Right renal cortex interstitium (tissue), 3 donors: ENCODE results near the gene ZNF175. TPM values are rescaled to one million over a fixed set of nuclear protein-coding genes. Genes with fewer than 3 reads are reported as not detected.
A peak's percentile ranks its signal among the peaks of the same experiment; 100 is the strongest.

ENCODE experiments used
- DNase-seq, 3 donors: peaks; one replicate each; pipeline ENCODE4 v3.0.0-alpha.2; 2013; ENCODE audit warnings: low read depth in 3 of 3, low spot score in 2 of 3
- polyA plus RNA-seq, 3 donors: library from polyadenylated mRNA; unstranded; fragments of 120-200 nt; gene quantifications; one replicate each; pipeline ENCODE4 v1.2.1, GENCODE V29; 2013; ENCODE audit not compliant: insufficient read length in 3 of 3

The ZNF175 gene
- polyA plus RNA-seq, 3 donors = 16.4 to 19.7 (median 16.8) TPM

DNA sequence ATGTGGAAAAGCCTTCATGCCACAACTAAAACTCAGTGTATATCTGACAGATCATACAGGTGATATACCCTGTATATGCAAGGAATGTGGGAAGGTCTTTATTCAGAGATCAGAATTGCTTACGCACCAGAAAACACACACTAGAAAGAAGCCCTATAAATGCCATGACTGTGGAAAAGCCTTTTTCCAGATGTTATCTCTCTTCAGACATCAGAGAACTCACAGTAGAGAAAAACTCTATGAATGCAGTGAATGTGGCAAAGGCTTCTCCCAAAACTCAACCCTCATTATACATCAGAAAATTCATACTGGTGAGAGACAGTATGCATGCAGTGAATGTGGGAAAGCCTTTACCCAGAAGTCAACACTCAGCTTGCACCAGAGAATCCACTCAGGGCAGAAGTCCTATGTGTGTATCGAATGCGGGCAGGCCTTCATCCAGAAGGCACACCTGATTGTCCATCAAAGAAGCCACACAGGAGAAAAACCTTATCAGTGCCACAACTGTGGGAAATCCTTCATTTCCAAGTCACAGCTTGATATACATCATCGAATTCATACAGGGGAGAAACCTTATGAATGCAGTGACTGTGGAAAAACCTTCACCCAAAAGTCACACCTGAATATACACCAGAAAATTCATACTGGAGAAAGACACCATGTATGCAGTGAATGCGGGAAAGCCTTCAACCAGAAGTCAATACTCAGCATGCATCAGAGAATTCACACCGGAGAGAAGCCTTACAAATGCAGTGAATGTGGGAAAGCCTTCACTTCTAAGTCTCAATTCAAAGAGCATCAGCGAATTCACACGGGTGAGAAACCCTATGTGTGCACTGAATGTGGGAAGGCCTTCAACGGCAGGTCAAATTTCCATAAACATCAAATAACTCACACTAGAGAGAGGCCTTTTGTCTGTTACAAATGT is 16.4 kb downstream of the ZNF175 start:
- no peak for DNase-seq

DNA sequence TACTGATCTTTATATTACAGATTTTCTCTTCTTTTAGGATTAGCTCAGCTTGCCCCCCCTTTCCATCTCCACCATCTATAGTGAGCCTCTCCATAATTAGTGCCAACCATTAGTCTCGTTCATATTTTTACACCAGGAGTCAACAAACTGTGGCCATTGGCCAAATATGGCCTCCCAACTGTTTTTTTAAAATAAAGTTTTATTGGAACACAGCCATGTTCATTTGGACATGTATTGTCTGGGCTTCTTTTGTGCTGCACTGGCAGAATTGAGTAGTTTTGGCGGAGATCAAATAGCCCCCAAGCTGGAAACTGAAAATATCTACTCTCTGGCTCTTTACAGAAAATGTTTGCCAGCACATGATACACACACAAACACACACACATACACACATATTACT is 18.4 kb downstream of the ZNF175 start:
- no peak for DNase-seq

DNA sequence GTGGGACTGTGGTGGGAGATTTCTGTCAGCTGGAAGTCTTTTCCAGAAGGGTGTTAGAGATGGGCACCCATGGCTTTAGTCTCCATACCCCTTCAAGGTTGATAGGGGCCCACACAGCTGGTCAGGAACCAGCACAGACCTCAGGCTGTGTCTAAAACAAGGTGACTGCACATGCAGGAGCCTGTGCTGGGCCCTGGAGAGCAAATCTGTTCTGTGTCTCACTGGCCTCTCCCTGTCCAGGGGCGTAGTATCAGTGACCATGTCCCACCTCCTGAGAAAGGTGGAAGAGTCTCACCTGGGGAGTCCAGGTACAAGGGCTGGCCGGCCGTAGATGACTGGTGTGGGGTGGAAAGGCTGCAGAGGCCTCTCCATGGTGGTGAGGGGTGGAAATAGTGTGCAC is 19.4 kb downstream of the ZNF175 start:
- no peak for DNase-seq

DNA sequence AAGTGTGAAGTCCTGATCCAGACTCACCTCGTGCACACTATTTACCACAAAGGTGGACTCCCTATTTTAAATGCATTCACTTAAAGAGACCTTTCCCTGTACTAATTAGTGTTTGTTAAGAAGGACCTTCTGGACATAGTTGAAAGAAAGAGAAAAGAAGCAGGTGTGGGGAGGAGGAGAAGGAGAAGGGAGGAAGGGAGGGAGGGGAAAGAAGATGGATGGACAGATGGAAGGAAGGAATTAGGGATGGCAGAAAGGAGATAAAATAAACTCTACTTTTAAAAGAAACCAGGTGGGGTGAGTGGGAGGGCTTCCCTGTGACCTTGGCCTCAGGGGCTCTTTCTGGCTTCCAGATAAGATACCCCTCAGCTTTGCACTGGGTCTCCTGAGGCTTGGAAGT is 21.4 kb downstream of the ZNF175 start:
- DNase-seq = no peak

DNA sequence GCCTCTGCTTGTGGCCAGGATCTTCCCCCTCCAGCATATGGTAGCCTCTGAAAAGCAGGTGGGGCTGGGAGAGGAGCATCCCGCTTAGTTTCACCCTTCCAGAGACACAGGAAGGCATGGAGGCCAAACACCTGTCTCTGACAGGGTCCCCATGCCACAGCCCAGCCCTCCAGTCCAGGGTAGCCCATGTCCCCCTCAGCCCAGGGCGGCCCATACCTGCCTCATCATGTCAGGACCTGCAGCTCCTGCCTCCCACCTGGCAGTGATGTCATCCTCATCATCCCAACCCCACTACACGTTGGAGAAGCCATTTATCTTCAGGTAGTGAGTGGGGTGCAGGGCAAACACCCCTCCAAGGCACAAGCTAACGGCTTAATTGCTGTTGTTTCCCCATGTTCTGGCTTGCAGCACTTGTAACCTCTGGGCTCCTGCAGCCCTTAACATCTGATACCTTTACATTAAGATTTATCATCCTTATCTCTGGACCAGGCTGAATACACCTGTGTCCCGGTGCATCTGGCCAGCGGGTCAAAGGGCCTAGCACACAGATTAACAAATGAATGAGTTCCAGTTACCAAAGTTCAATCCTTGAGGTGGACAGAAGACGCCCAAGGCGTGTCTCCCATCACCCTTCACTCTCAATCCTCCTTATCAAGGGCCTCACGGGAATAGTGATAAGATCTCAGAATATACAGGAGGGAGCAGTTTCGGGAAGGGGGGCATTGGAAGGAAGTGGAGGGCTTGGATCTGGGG is 22.2 kb downstream of the ZNF175 start:
- no peak for DNase-seq

DNA sequence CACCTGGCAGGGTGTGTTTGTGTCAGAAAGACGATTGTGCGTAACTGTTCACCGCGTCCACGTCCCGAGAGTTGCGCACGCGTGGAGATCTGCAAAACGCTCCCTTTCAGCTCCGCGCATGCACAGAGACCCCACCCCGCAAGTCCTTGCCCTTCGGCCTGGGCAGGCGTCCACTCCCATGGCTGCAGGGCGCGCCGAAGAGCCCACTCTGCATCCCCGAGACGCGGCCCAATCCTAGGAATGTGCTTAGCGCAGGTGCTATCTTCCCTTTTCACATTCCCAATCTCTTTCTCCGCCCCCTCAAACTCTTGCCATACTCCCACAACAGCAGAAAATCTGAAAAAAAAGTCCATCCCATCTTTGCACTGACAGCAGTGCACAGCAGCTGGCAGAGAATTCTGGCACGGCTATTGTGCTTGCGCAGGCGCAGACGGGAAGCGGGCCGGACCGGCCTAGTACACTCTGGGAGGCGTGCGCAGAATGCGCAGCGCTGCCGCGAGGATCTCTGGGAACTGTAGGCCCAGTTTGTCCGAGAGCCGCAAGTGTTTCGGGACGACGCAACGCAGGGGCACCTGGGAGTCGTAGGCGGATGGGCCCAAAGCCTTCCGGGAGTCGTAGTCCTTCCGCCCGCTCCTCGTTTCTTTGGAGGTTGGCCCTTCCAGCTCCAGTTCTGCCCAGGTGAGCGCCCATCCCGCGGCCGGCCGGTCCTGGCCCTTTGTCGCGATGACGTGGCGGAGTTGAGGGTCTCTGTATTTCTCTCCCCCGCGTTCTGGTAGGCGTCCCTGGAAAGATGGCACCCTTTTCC is 23.1 kb downstream of the ZNF175 start:
- DNase-seq = peak; percentile 89 to 94 (median 93)

DNA sequence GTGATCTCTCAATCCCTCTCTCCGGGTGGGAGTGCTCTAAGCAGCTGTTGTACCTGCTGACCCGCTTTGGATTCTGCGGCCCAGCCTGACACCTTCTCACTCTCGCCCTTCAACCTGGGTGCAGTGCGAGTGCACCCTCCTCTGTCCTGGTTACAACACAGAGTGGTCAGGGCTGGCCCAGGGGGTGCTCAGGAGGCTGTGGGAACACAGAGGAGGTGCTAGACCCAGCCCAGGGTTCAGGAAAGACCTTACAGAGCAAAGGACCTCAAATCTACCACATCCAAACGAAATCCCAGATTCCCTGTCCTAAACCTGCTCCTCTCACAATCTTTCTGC is 23.7 kb downstream of the ZNF175 start:
- DNase-seq = no peak

DNA sequence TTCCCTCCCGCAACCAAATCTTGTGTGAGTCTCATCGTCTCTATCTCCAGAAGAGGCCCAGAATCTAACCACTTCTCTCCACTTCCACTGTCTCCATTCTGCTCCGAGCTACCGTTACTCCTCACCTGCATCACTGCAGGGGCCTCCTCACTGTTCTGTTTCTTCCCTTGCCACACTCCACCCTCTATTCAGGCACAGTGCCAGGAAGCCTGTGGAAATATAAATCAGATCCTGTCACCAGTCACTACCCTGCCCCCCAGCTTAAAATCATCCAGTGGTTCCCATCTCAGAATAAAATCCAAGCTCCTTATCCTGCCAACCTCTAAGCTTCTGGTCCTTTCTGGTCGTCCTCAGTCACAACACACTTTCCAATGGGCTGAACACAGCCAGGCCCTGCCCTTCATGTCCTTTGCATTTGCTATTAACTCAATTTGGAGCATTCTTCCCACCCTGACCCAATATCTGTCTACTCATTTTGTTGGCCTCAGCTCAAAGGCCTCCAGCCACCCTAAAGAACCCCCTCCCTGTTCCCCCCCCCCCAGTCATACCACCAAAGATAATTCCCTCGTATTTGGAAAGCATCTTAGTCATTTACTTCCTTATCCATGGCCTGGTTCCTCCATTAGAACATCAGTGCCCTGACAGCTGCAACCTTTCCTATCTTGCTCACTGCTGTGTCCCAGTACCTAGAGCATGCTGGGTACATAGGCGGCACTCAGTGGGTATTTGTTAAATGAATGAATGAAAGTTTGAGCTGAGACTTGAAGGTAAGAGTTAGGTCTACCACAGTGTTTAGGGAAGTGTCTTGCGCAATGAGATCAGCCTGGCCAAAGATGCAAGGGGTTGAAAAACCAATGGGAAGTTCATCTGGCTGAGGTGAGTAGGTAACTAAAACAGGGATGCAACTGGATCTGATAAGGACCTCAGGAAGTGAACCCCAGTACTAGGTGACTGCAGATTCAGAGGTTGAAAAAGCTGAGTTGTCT is 24.4 kb downstream of the ZNF175 start:
- DNase-seq = no peak

DNA sequence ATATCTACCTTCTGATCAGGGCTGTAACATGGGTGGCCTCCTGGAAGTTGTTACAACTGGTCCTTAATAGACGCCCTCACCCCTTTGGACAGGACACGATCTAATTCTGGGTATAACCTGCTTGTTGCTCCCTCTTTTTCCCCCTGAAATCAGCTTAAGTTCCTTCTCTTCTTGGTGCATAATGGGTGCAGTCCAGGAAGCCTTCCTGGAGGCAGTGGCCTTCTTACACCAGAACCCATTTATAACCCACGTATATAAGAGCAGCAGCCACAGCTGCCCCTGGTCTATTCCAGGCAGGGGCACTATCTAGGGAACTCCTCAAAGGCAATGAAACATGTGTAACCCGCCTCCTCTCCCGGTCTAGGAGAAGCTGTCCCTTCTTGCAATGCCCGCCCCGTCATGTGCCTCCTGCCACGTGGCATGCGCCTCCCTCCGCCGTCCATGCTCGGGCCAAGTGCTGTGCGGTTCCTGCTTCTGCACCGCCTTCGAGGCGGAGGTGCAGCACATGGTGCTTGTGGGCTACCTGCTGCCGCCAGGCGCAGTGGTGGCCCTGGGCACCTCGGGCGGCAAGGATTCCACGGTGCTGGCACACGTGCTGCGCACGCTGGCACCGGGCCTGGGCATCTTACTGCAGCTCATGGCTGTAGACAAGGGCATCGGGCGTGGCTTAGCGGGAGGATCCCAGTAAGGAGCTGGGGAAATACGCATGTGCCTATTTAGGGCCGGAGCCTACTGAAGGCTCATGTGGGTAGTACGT is 27.3 kb downstream of the ZNF175 start:
- DNase-seq = no peak

DNA sequence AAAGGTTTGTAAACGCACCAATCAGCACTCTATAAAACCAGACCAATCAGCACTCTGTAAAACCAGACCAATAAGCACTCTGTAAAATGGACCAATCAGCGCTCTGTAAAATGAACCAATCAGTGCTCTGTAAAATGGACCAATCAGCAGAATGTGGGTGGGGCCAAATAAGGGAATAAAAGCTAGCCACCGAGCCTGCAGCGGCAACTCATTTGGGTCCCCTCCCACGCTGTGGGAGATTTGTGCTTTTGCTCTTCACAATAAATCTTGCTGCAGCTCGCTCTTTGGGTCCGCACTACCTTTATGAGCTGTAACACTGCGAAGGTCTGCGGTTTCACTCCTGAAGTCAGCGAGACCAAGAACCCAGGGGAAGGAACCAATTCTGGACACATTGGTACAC is 28.0 kb downstream of the ZNF175 start:
- no peak for DNase-seq

DNA sequence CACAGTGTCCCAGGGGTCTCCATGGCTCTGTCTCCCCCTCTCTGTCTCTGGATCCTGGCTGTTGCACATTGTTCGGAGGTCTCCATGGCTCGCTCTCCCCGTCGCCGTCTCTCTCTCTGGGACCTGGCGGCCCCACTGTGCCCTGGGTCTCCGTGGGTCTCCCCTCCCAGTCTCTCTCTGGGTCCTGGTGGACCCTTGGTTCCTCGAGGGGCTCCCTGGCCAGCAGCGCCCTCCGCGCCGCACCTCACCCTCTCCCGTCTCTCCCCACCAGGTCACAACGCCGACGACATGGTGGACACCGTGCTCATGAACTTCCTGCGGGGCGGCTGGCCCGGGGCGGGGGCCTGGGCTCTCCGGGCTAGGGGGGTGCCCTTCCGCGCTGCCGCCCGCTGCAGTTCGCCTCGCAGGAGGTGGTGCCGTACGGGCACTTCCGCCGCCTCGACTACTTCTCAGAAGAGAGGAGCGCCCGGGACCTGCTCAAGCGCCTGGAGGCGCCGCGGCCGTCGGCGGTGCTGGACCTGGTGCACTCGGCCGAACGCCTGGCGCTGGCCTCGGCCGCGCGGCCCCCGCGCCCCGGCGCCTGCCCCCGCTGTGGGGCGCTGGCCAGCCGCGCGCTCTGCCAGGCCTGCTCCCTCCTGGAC is 30.0 kb downstream of the ZNF175 start:
- DNase-seq = no peak

DNA sequence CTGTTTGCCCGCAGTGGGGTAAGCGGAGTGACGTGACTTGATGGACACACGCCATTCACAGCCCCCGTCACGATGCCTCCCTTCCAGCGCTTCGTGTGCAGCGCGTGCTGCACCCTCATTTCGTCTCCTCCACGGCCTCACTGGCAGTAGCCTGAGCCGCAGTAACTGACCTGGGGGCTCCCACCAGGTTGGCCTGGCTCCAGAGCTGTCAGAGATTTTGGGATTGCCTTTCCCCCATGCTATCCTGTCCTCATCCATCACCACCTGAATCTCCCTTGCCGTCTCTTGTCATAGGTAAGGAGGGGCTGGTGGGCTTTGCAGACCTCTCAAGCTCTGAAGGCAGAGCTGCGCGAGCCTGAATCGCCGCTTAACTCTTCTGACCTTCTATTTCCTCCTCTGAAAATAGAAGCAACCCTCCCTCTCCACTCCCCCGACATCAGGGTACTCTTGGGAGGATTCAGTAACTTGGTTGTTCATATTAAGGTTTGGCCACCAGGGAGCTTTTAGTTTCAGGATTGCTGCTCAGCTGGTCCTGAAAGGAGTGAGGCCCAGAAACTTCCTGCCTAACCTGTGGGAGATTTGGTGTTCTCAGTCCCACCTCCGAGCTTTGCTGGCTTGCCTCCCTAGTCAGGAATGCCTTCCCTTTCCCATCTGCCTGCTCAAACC is 31.2 kb downstream of the ZNF175 start:
- no peak for DNase-seq

DNA sequence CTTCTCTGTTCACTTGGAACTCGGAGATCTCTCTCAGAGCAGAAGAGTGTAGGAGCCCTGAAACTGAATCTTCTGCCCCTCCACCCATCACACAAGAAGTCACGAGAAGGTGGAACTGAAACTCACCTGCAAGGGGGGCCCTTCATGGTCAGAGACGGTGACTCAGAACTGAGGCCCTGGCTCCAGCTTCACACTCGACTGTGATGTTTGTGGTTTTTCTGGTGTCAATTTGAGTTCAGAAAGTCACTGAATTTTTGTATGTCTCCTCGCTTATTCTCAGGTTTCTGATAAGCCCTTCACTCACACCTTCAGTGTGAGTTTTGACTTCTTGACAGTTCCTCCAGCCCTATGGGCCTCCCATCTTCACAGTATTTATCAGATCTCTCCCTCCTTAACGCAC is 36.0 kb downstream of the ZNF175 start:
- DNase-seq = no peak

DNA sequence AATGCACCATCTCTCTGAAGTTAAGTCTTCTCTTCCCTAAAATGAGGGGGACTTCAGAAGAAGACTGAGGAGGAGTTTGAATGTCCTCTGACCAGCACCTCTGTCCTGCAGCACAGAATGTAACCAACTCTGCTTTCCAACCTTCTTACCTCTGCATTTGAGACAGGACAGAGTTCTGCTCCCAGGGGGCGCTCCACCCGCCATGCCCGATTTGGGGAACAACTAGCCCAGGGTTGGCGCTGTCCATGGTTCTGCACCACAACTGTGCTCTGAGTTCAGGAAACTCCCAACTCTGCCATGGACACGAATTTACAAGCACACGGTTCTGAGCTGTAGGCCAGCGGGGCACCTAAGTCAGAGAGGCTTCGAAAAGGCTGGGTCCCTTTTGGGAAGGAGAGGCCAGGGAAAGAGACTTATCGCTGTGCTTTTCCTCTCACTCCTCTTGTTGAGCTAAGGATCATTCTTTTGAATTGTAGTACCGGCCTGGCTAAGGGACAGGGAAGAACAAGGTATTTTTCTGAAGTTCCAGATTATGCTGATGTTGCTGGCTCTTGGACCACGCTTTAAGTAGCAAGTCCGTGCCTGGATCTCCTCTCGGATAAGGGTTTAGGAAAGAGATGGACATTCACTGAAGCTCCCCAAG is 37.0 kb downstream of the ZNF175 start:
- DNase-seq = peak; percentile 29 to 62 (median 38)

DNA sequence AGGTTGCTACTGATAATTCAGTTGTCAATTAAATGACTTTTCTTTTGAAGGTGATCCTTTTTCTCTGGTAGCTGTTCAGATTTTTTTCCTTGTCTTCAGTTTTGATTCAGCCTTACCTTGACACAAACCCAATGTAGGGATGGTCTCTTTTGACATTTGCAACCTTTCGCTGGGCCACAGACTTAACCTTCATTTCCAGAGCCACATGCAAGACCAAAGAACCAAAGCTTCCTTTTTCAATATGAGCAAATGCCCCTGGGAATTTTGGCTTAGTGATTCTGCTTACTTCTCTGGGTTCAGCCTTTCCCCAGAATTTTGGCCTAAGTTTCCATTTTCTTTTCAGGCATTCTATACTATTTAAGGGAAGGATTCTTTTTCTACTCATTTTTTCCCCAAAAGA is 39.5 kb downstream of the ZNF175 start:
- no peak for DNase-seq

DNA sequence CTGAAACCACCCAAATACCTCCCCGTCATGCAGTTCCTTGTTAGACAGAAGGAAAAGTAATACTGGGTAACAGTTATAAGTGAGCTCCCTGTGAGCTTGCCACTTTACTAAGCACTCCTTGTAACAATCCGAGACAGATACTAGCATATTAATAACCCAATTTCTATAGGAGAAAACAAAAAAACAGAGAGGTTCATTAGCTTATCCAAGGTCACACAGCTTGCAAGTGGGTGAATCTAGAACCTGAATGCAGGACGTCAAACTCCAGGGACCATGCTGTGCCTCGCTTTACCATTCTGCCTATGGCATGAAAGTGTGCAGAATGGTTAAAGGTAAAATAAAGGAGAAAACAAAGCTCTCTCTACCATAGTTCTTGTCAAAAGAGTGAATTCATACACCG is 43.7 kb downstream of the ZNF175 start:
- no peak for DNase-seq

DNA sequence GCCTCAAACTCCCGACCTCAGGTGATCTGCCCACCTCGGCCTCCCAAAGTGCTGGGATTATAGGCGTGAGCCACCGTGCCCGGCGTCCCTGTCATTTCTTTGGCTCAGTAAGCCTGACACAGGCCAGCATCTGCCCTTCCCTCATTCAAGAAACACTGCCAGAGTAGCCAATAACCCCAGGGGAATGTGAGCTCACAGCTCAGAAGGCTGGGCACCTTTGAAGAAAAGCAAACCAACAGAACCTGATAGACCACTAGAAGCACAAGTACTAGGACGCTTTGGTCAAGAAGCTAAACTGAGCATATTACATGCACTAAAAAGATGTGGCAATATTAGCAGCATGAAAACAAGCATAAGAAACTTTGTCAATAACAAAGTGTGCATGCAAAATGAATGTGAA is 44.9 kb downstream of the ZNF175 start:
- DNase-seq = no peak

DNA sequence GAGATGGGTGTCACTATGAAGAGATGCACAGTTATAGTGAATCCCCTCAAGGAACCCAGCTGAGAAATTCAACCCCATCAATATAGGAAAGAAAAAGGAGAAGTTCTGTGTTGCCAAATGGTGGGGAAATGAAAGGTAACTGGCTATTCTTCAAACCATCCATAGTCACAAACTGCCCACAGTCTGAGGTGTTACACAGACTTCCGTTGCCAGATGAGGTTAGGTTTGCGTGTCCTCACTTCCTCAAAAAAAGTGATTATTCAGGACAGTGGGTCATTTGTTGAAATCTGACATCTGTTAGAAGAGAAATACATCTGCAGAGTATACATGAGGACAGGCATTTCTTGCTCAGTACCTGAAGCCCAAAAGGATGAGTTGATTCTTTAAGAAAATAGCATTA is 50.1 kb downstream of the ZNF175 start:
- no peak for DNase-seq
